HepG2 (cell line): ENCODE data around the gene CCDC83. TPM values are rescaled to one million over a fixed set of nuclear protein-coding genes. Genes with fewer than 3 reads are reported as not detected.

Experiments
- FOXA1 ChIP-seq, 2 experiments: fragments of 450-650 bp in 1 of 2; sonication (generic) in 1 of 2; formaldehyde crosslinking in 1 of 2; IDR thresholded peaks; 2 replicates each; pipeline versions ENCODE4 v1.4.0 to v1.6.1; 2016 to 2020; ENCODE audit warnings: missing genetic modification reagents in 1 of 2
- FOXK1 ChIP-seq: sonication (generic); formaldehyde crosslinking; IDR thresholded peaks from 2 replicates; pipeline ENCODE4 v1.4.0; 2020; ENCODE audit warnings: low read depth, missing genetic modification reagents, borderline replicate concordance
- SOX6 ChIP-seq, 2 experiments: fragments of 450-650 bp in 1 of 2; sonication (generic) in 1 of 2; formaldehyde crosslinking in 1 of 2; IDR thresholded peaks; 2 replicates each; pipeline versions ENCODE4 v1.4.0 to v1.6.1; 2017 to 2020; ENCODE audit warnings: antibody characterized with exemption in 1 of 2, mild to moderate bottlenecking in 1 of 2, missing genetic modification reagents in 1 of 2
- STAG1 ChIP-seq: sonication (generic); formaldehyde crosslinking; IDR thresholded peaks from 2 replicates; pipeline ENCODE4 v1.4.0; 2020; ENCODE audit warnings: missing genetic modification reagents
- ZBTB40 ChIP-seq, 2 experiments: fragments of 450-650 bp in 1 of 2; sonication (generic) in 1 of 2; formaldehyde crosslinking in 1 of 2; IDR thresholded peaks; 2 replicates each; pipeline versions ENCODE4 v1.6.1 to v1.8.0; 2016 to 2022; ENCODE audit warnings: antibody characterized with exemption in 1 of 2, mild to moderate bottlenecking in 1 of 2, missing genetic modification reagents in 1 of 2
- ZNF451 ChIP-seq: sonication (generic); formaldehyde crosslinking; IDR thresholded peaks from 2 replicates; pipeline ENCODE4 v1.5.0; 2020; ENCODE audit warnings: mild to moderate bottlenecking, missing genetic modification reagents
- ZNF574 ChIP-seq: sonication (generic); formaldehyde crosslinking; IDR thresholded peaks from 2 replicates; pipeline ENCODE4 v1.4.0; 2020; ENCODE audit warnings: missing genetic modification reagents
- ZNF816 ChIP-seq: sonication (generic); formaldehyde crosslinking; IDR thresholded peaks from 2 replicates; pipeline ENCODE4 v1.8.0; 2022; ENCODE audit warnings: missing genetic modification reagents, mild to moderate bottlenecking, borderline replicate concordance
- polyA plus RNA-seq, 8 experiments: library from polyadenylated mRNA; depleted of rRNA in 3 of 8; stranded (reverse) in 7 of 8; unstranded in 1 of 8; fragments of >200 nt; fragmentation: Illumina TruSeq in 4 of 8; extraction: Trizol in 4 of 8; gene quantifications; 2 replicates each; pipeline versions ENCODE4 v1.2.1 to v1.2.3, GENCODE V29; 2011 to 2016; ENCODE audit warnings: low read depth in 4 of 8, missing spikeins in 1 of 8, mixed read lengths in 1 of 8; ENCODE audit not compliant: insufficient read depth in 1 of 8
- total RNA-seq, 5 experiments: library from RNA; depleted of rRNA; stranded (reverse); fragments of >200 nt; fragmentation: Illumina TruSeq; extraction: Trizol; gene quantifications; 2 replicates each; pipeline ENCODE4 v1.2.3, GENCODE V29; 2016; ENCODE audit warnings: low read depth in 1 of 5
- TF ChIP-seq, protein P1 (sequence below): sonication (generic); formaldehyde crosslinking; conservative IDR thresholded peaks from 2 replicates; pipeline ENCODE4 v1.8.0; 2022; ENCODE audit warnings: missing genetic modification reagents
- TF ChIP-seq, protein P2 (sequence below), 2 experiments: IDR thresholded peaks; 2 replicates each; pipeline ENCODE4 v1.6.1; 2011 to 2012; ENCODE audit warnings: low read length in 2 of 2, borderline replicate concordance in 1 of 2, low read depth in 1 of 2, mild to moderate bottlenecking in 1 of 2, moderate library complexity in 1 of 2

The CCDC83 gene
- total and polyA plus RNA-seq, 2 of the 13 experiments (the other 11 are each of a cell fraction or from before 2014, with no cell fraction given) = not detected

GRCh38 chr11:85946221-85946620 lies 91.0 kb downstream of the CCDC83 start (continued):
- TF ChIP-seq FOXA1 (IDR thresholded peaks at IDR 0.05) = no peak
- no peak for TF ChIP-seq FOXA1 (CRISPR knock-in tag; IDR thresholded peaks at IDR 0.05)
- TF ChIP-seq SOX6 (IDR thresholded peaks at IDR 0.05) = no peak
- TF ChIP-seq SOX6 (CRISPR knock-in tag; IDR thresholded peaks at IDR 0.05) = peak; percentile 15; the same call in 1 of the 2 replicates
- no peak for TF ChIP-seq ZNF451 (CRISPR knock-in tag)
- no peak for TF ChIP-seq ZNF816 (CRISPR knock-in tag)
- TF ChIP-seq, protein P1, sequence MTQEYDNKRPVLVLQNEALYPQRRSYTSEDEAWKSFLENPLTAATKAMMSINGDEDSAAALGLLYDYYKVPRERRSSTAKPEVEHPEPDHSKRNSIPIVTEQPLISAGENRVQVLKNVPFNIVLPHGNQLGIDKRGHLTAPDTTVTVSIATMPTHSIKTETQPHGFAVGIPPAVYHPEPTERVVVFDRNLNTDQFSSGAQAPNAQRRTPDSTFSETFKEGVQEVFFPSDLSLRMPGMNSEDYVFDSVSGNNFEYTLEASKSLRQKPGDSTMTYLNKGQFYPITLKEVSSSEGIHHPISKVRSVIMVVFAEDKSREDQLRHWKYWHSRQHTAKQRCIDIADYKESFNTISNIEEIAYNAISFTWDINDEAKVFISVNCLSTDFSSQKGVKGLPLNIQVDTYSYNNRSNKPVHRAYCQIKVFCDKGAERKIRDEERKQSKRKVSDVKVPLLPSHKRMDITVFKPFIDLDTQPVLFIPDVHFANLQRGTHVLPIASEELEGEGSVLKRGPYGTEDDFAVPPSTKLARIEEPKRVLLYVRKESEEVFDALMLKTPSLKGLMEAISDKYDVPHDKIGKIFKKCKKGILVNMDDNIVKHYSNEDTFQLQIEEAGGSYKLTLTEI = no peak
- peak; percentile 93 for TF ChIP-seq ZBTB40 (IDR thresholded peaks at IDR 0.05)
- TF ChIP-seq ZBTB40 (CRISPR knock-in tag; IDR thresholded peaks at IDR 0.05) = peak; percentile 97
- TF ChIP-seq, protein P2, sequence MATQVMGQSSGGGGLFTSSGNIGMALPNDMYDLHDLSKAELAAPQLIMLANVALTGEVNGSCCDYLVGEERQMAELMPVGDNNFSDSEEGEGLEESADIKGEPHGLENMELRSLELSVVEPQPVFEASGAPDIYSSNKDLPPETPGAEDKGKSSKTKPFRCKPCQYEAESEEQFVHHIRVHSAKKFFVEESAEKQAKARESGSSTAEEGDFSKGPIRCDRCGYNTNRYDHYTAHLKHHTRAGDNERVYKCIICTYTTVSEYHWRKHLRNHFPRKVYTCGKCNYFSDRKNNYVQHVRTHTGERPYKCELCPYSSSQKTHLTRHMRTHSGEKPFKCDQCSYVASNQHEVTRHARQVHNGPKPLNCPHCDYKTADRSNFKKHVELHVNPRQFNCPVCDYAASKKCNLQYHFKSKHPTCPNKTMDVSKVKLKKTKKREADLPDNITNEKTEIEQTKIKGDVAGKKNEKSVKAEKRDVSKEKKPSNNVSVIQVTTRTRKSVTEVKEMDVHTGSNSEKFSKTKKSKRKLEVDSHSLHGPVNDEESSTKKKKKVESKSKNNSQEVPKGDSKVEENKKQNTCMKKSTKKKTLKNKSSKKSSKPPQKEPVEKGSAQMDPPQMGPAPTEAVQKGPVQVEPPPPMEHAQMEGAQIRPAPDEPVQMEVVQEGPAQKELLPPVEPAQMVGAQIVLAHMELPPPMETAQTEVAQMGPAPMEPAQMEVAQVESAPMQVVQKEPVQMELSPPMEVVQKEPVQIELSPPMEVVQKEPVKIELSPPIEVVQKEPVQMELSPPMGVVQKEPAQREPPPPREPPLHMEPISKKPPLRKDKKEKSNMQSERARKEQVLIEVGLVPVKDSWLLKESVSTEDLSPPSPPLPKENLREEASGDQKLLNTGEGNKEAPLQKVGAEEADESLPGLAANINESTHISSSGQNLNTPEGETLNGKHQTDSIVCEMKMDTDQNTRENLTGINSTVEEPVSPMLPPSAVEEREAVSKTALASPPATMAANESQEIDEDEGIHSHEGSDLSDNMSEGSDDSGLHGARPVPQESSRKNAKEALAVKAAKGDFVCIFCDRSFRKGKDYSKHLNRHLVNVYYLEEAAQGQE (IDR thresholded peaks at IDR 0.05; ENCODE audit: borderline replicate concordance in 1 of 2, low read depth in 1 of 2, low read length in 2 of 2) = no peak
- no peak for TF ChIP-seq ZNF574 (CRISPR knock-in tag)
- TF ChIP-seq FOXK1 (CRISPR knock-in tag) = no peak
- peak; percentile 47 for TF ChIP-seq STAG1 (CRISPR knock-in tag)
